ENCODE data around the gene CELF2. TPM values are rescaled to one million over a fixed set of nuclear protein-coding genes. Genes with fewer than 3 reads are reported as not detected.

The CELF2 gene
- total and polyA plus RNA-seq, 2 of the 4 experiments (the other 2 are of a cell fraction): 3.5 to 6.6 TPM

GRCh38 chr10:11111490-11111889 is 93.8 kb downstream of the CELF2 start:
- H3K4me2 ChIP-seq (ENCODE audit: low read depth, low read length): no peak overlapping the region
- H3K14ac ChIP-seq (replicated peaks; ENCODE audit: low read depth, low read length): no peak overlapping the region
- H4K91ac ChIP-seq (ENCODE audit: insufficient read depth, low read depth, low read length): no peak overlapping the region
- no peak overlapping the region for H3K4me3 ChIP-seq (ENCODE audit: insufficient read depth, low read depth, low read length)
- H3K18ac ChIP-seq (ENCODE audit: low read depth, low read length): no peak overlapping the region
- H3K4me1 ChIP-seq (ENCODE audit: control insufficient read depth, insufficient read depth, low read length): no peaks in the 10 kb centered on the region
- H2AK9ac ChIP-seq (replicated peaks; ENCODE audit: low read depth, low read length, poor library complexity): no peak overlapping the region
- H3K27me3 ChIP-seq (ENCODE audit: control insufficient read depth, insufficient read depth, low read length): no peaks in the 10 kb centered on the region
- no peak overlapping the region for H3K9ac ChIP-seq (ENCODE audit: low read depth, low read length)
- H2BK120ac ChIP-seq (ENCODE audit: low read depth, low read length): no peak overlapping the region
- H2AK5ac ChIP-seq (ENCODE audit: low read depth, low read length): no peak overlapping the region
- WGBS, 2 experiments (ENCODE audit: extremely low coverage in 2 of 2, insufficient read length in 1 of 2): 80% methylated on average over 1 of the region's 8 CpGs; no CpG with 5 or more reads in 1 of the 2 experiments
- H3K9me3 ChIP-seq (ENCODE audit: control insufficient read depth, insufficient read depth, low read length): no peaks in the 10 kb centered on the region
- H3K79me1 ChIP-seq (ENCODE audit: low read depth in 1 of 2, low read length in 2 of 2): no peaks in the 10 kb centered on the region
- dilution Hi-C loops (cut with HindIII; ENCODE audit: low sequenced_read_pairs, unreplicated experiment) (no loop called here), intact Hi-C loops (cut with micrococcal nuclease) (no loop called here), in situ Hi-C loops (cut with MboI; ENCODE audit: low sequenced_read_pairs) (no loop called here)
- ChIA-PET POLR2A (ENCODE audit: unreplicated experiment) (no interaction called here), CTCF (no interaction called here)
- H2BK15ac ChIP-seq (ENCODE audit: low read depth, low read length): no peak overlapping the region
- H4K5ac ChIP-seq (ENCODE audit: low read depth, low read length): no peak overlapping the region
- H4K8ac ChIP-seq (ENCODE audit: low read depth in 2 of 2, low read length in 2 of 2): no peak overlapping the region
- DNase-seq: no peak
- no peak for TF ChIP-seq CEBPB (IDR thresholded peaks at IDR 0.05; ENCODE audit: low read depth, low read length)
- TF ChIP-seq MAZ (IDR thresholded peaks at IDR 0.05; ENCODE audit: borderline replicate concordance, low read depth, low read length): no peak
- TF ChIP-seq RAD21 (IDR thresholded peaks at IDR 0.05; ENCODE audit: low read length): no peak
- TF ChIP-seq NFE2L2 (IDR thresholded peaks at IDR 0.05; ENCODE audit: low read depth, low read length): no peak
- TF ChIP-seq RCOR1 (IDR thresholded peaks at IDR 0.05; ENCODE audit: insufficient replicate concordance, low read length): no peak
- TF ChIP-seq FOS (IDR thresholded peaks at IDR 0.05; ENCODE audit: low read depth, low read length): no peak
- TF ChIP-seq POLR2A (IDR thresholded peaks at IDR 0.05; ENCODE audit: low read depth, low read length): no peak
- no peak for TF ChIP-seq MXI1 (IDR thresholded peaks at IDR 0.05; ENCODE audit: borderline replicate concordance, low read depth, low read length)
- no peak for TF ChIP-seq RFX5 (IDR thresholded peaks at IDR 0.05; ENCODE audit: low read depth, low read length)
- no peak overlapping the region for H3K4ac ChIP-seq (ENCODE audit: low read depth, low read length)
- H2AFZ ChIP-seq (replicated peaks; ENCODE audit: low read length, poor library complexity): no peak overlapping the region
- H3K56ac ChIP-seq (ENCODE audit: extremely low read depth, insufficient read depth, low read length): no peak overlapping the region
- no peaks in the 10 kb centered on the region for H4K20me1 ChIP-seq (ENCODE audit: insufficient read depth, low read length)
- no peak for ATAC-seq (ENCODE audit: low read depth)
- BruUV-seq (replicated peaks): no TSS peak
- no peaks in the 10 kb centered on the region for H3K36me3 ChIP-seq (ENCODE audit: control insufficient read depth, insufficient read depth, low read length)
- H2BK5ac ChIP-seq (ENCODE audit: low read depth, low read length, poor library complexity, severe bottlenecking): no peak overlapping the region
- no peaks in the 10 kb centered on the region for H3K9me1 ChIP-seq (ENCODE audit: insufficient read depth, low read length)
- no peak overlapping the region for H3K23ac ChIP-seq (ENCODE audit: low read depth, low read length)
- no peak overlapping the region for H2BK20ac ChIP-seq (ENCODE audit: low read depth, low read length)
- H3K27ac ChIP-seq (ENCODE audit: insufficient read depth, low read length): no peak overlapping the region
